Ishikawa (cell line): ENCODE results near the gene TNS1.

Source experiments
- CEBPB ChIP-seq: IDR thresholded peaks from 2 replicates; pipeline ENCODE4 v1.6.1; 2012
- CREB1 ChIP-seq: IDR thresholded peaks from 2 replicates; pipeline ENCODE4 v1.6.1; 2012; ENCODE audit warnings: low read depth
- EGR1 ChIP-seq: IDR thresholded peaks from 2 replicates; pipeline ENCODE4 v1.6.1; 2012
- EP300 ChIP-seq: IDR thresholded peaks from 2 replicates; pipeline ENCODE4 v1.6.1; 2012; ENCODE audit warnings: borderline replicate concordance
- FOXM1 ChIP-seq: IDR thresholded peaks from 2 replicates; pipeline ENCODE4 v1.6.1; 2012; ENCODE audit warnings: low read depth, borderline replicate concordance
- MAX ChIP-seq: IDR thresholded peaks from 2 replicates; pipeline ENCODE4 v1.6.1; 2012
- NFIC ChIP-seq: IDR thresholded peaks from 2 replicates; pipeline ENCODE4 v1.6.1; 2012
- RAD21 ChIP-seq: IDR thresholded peaks from 2 replicates; pipeline ENCODE4 v1.6.1; 2012; ENCODE audit warnings: low read depth
- REST ChIP-seq: IDR thresholded peaks from 2 replicates; pipeline ENCODE4 v1.6.1; 2012; ENCODE audit warnings: low read depth, mild to moderate bottlenecking
- TAF1 ChIP-seq: IDR thresholded peaks from 2 replicates; pipeline ENCODE4 v1.6.1; 2012; ENCODE audit warnings: low read depth, mild to moderate bottlenecking
- TCF12 ChIP-seq: IDR thresholded peaks from 2 replicates; pipeline ENCODE4 v1.6.1; 2012; ENCODE audit warnings: low read depth
- TEAD4 ChIP-seq: IDR thresholded peaks from 2 replicates; pipeline ENCODE4 v1.6.1; 2012
- USF1 ChIP-seq: IDR thresholded peaks from 2 replicates; pipeline ENCODE4 v1.6.1; 2012
- YY1 ChIP-seq: IDR thresholded peaks from 2 replicates; pipeline ENCODE4 v1.6.1; 2012; ENCODE audit warnings: low read depth
- ZBTB7A ChIP-seq: IDR thresholded peaks from 2 replicates; pipeline ENCODE4 v1.6.1; 2012; ENCODE audit warnings: low read depth

The TNS1 gene

GRCh38 chr2:218008060-218009040, 5.6 kb upstream of the TNS1 start:
- TF ChIP-seq YY1 (no peak), REST (no peak), TEAD4 (peak; percentile 15; the same call in 1 of the 2 replicates), NFIC (no peak)

GRCh38 chr2:218006741-218007140, 3.9 kb upstream of the TNS1 start:
- TF ChIP-seq MAX (no peak), ZBTB7A (no peak), TEAD4 (no peak), EGR1 (no peak), CREB1 (no peak), FOXM1 (no peak), YY1 (no peak), NFIC (no peak), TAF1 (no peak), CEBPB (no peak), REST (no peak), TCF12 (no peak), EP300 (no peak), RAD21 (no peak), USF1 (no peak)

GRCh38 chr2:218005486-218005885, 2.7 kb upstream of the TNS1 start:
- TF ChIP-seq FOXM1 (no peak), TEAD4 (no peak), EGR1 (no peak), YY1 (no peak), TAF1 (no peak), TCF12 (no peak), RAD21 (no peak), MAX (no peak), EP300 (no peak), USF1 (no peak), CREB1 (no peak), ZBTB7A (no peak), CEBPB (no peak), REST (no peak), NFIC (no peak)

GRCh38 chr2:218005028-218005427, 2.2 kb upstream of the TNS1 start:
- TF ChIP-seq USF1 (no peak), MAX (no peak), TCF12 (no peak), REST (no peak), RAD21 (no peak), EP300 (no peak), CEBPB (no peak), NFIC (no peak), YY1 (no peak), TAF1 (no peak), ZBTB7A (no peak), TEAD4 (no peak), FOXM1 (no peak), EGR1 (no peak), CREB1 (no peak)
